HCT116 (cell line): ENCODE measurements around the gene TPSD1. TPM values are rescaled to one million over a fixed set of nuclear protein-coding genes. Genes with fewer than 3 reads are reported as not detected.

Experiments
- ATAC-seq: fragments of 200-7000 bp; cut with Tn5 transposase; 2 replicates; pipeline ENCODE4 v1.9.1; 2020; ENCODE audit warnings: mild to moderate bottlenecking, moderate library complexity
- BruUV-seq: library from RNA; stranded (reverse); fragments of 400-500 nt; replicated peaks from 2 replicates; lab custom pipeline; 2021; lab: Mats Ljungman, UMichigan
- CTCF ChIA-PET: fragments of 300-600 bp; sonication (Branson Sonifier 250); formaldehyde crosslinking; loops from one replicate; lab custom pipeline; 2021; ENCODE audit warnings: antibody characterized with exemption; lab: Charles Lee
- POLR2A ChIA-PET: fragments of 300-600, 350-600 bp; sonication (Branson Sonifier 250); formaldehyde crosslinking; loops from one replicate; lab custom pipeline; 2021; ENCODE audit warnings: antibody characterized with exemption; lab: Charles Lee
- RAD21 ChIA-PET, 2 experiments: fragments of 300-600 bp; sonication (Branson Sonifier 250); formaldehyde crosslinking; loops; one replicate each; lab custom pipeline; 2023; ENCODE audit warnings: low total read pairs in 2 of 2; ENCODE audit not compliant: uncharacterized antibody in 2 of 2, unreplicated experiment in 2 of 2, low non-redundant PET in 1 of 2; lab: Charles Lee
- DNase-seq: peaks from one replicate; pipeline ENCODE4 v3.0.0-alpha.2; 2010; ENCODE audit warnings: low read depth, low spot score
- H2AFZ ChIP-seq: fragments of 200-600 bp; shearing (Covaris generic), sonication (generic); 2 replicates; pipeline ENCODE4 v1.6.1; 2017; ENCODE audit warnings: low read depth, mixed run types, mixed read lengths, antibody characterized with exemption, low read length; ENCODE audit not compliant: poor library complexity, severe bottlenecking
- H3K27ac ChIP-seq: 2 replicates; pipeline ENCODE4 v1.5.1; 2012; ENCODE audit warnings: low read depth, low read length
- H3K27me3 ChIP-seq: fragments of 200-600 bp; sonication (generic); 2 replicates; pipeline ENCODE4 v1.6.1; 2016; ENCODE audit warnings: mixed run types, low read length, mixed read lengths; ENCODE audit not compliant: insufficient read depth
- H3K36me3 ChIP-seq, 2 experiments: fragments of 200-500 bp in 1 of 2; fragments of 200-600 bp in 1 of 2; sonication (Bioruptor generic) in 1 of 2; sonication (generic) in 1 of 2; 2 replicates each; pipeline versions ENCODE4 v1.5.1 to v1.6.1; 2014 to 2016; ENCODE audit warnings: low read length in 2 of 2, inconsistent platforms in 1 of 2, mixed read lengths in 1 of 2, mixed run types in 1 of 2; ENCODE audit not compliant: insufficient read depth in 2 of 2, control insufficient read depth in 1 of 2
- H3K4me1 ChIP-seq, 2 experiments: fragments of 200-600 bp in 1 of 2; sonication (generic) in 1 of 2; 2 replicates each; pipeline versions ENCODE4 v1.5.1 to v1.6.1; 2012 to 2017; ENCODE audit warnings: low read length in 2 of 2, inconsistent platforms in 1 of 2, mild to moderate bottlenecking in 1 of 2, mixed read lengths in 1 of 2, mixed run types in 1 of 2, moderate library complexity in 1 of 2; ENCODE audit not compliant: insufficient read depth in 2 of 2, control insufficient read depth in 1 of 2
- H3K4me2 ChIP-seq: fragments of 200-600 bp; sonication (generic); 2 replicates; pipeline ENCODE4 v1.6.1; 2017; ENCODE audit warnings: mixed run types, low read length, mixed read lengths
- H3K4me3 ChIP-seq, 2 experiments: fragments of 200-600 bp in 1 of 2; sonication (generic) in 1 of 2; replicated peaks in 1 of 2; 2 replicates each; pipeline ENCODE4 v1.5.1; 2011 to 2016; ENCODE audit warnings: low read length in 2 of 2, control low read depth in 1 of 2, low read depth in 1 of 2, mild to moderate bottlenecking in 1 of 2, mixed read lengths in 1 of 2, mixed run types in 1 of 2
- H3K79me2 ChIP-seq: fragments of 200-600 bp; sonication (generic); 2 replicates; pipeline ENCODE4 v1.6.1; 2017; ENCODE audit warnings: mild to moderate bottlenecking, mixed run types, low read length, moderate library complexity, mixed read lengths; ENCODE audit not compliant: insufficient read depth
- H3K9ac ChIP-seq: fragments of 200-600 bp; sonication (generic); 2 replicates; pipeline ENCODE4 v1.6.1; 2016; ENCODE audit warnings: low read length, mixed read lengths
- H3K9me2 ChIP-seq: fragments of 200-600 bp; sonication (generic), shearing (Covaris generic); 2 replicates; pipeline ENCODE4 v1.6.1; 2017; ENCODE audit warnings: mixed run types, mild to moderate bottlenecking, moderate library complexity; ENCODE audit not compliant: insufficient read depth
- H3K9me3 ChIP-seq, 2 experiments: fragments of 200-500 bp in 1 of 2; fragments of 200-600 bp in 1 of 2; sonication (Bioruptor generic) in 1 of 2; sonication (generic) in 1 of 2; 2 replicates each; pipeline ENCODE4 v1.6.1; 2014 to 2017; ENCODE audit warnings: low read length in 2 of 2, mixed read lengths in 2 of 2, inconsistent platforms in 1 of 2, low read depth in 1 of 2, mild to moderate bottlenecking in 1 of 2, mixed run types in 1 of 2, moderate library complexity in 1 of 2; ENCODE audit not compliant: control insufficient read depth in 1 of 2, insufficient read depth in 1 of 2
- H4K20me1 ChIP-seq: fragments of 200-600 bp; sonication (generic), shearing (Covaris generic); 2 replicates; pipeline ENCODE4 v1.6.1; 2017; ENCODE audit warnings: mixed run types, mild to moderate bottlenecking, moderate library complexity; ENCODE audit not compliant: insufficient read depth
- CTCF ChIP-seq, 3 experiments: fragments of 200-600 bp in 1 of 3; sonication (generic) in 1 of 3; IDR thresholded peaks in 2 of 3; conservative IDR thresholded peaks in 1 of 3; 2 replicates each; pipeline ENCODE4 v1.5.1; 2012 to 2017; ENCODE audit warnings: low read depth in 2 of 3, low read length in 2 of 3, antibody characterized with exemption in 1 of 3, borderline replicate concordance in 1 of 3, control low read depth in 1 of 3, mild to moderate bottlenecking in 1 of 3, mixed read lengths in 1 of 3, mixed run types in 1 of 3, moderate library complexity in 1 of 3; ENCODE audit not compliant: insufficient read depth in 1 of 3
- EZH2 ChIP-seq: fragments of 200-600 bp; sonication (generic); IDR thresholded peaks from 2 replicates; pipeline ENCODE4 v1.6.1; 2017; ENCODE audit warnings: antibody characterized with exemption, mixed run types
- EZH2phosphoT487 ChIP-seq: fragments of 200-600 bp; IDR thresholded peaks from 2 replicates; pipeline ENCODE4 v1.6.1; 2018; ENCODE audit warnings: antibody characterized with exemption, borderline replicate concordance
- FOSL1 ChIP-seq: IDR thresholded peaks from 2 replicates; pipeline ENCODE4 v1.6.1; 2012; ENCODE audit warnings: low read depth
- POLR2A ChIP-seq: IDR thresholded peaks from 2 replicates; pipeline ENCODE4 v1.7.0; 2011; ENCODE audit warnings: borderline replicate concordance; ENCODE audit not compliant: insufficient read depth, insufficient read length; ENCODE audit errors: extremely low read depth
- SRF ChIP-seq: IDR thresholded peaks from 2 replicates; pipeline ENCODE4 v1.6.1; 2012; ENCODE audit warnings: low read depth
- ZBTB33 ChIP-seq: IDR thresholded peaks from 2 replicates; pipeline ENCODE4 v1.6.1; 2011; ENCODE audit warnings: mild to moderate bottlenecking, low read length, moderate library complexity; ENCODE audit not compliant: insufficient replicate concordance; ENCODE audit errors: extremely low read depth
- intact Hi-C: fragments of 100-400 bp; cut with micrococcal nuclease; formaldehyde crosslinking; loops from 2 replicates; pipeline ENCODE4 v1.10.0; 2022
- total RNA-seq: library from RNA; stranded (reverse); gene quantifications from one replicate; pipeline ENCODE4 v1.2.1, GENCODE V29; 2021; ENCODE audit not compliant: unreplicated experiment
- TF ChIP-seq, protein P1 (sequence below): IDR thresholded peaks from 2 replicates; pipeline ENCODE4 v1.6.1; 2012

The TPSD1 gene
- total RNA-seq, 1 experiment from 2014 or later: not detected

GRCh38 chr16:1260101-1260680 lies 4.3 kb downstream of the TPSD1 start:
- Histone ChIP-seq H3K4me3 (no peak overlapping the region), H2AFZ (no peak overlapping the region), H3K79me2 (no peaks in the 10 kb centered on the region), H4K20me1 (no peaks in the 10 kb centered on the region), H3K9me2 (no peaks in the 10 kb centered on the region), H3K27me3 (peaks cover 4% of the 10 kb centered on the region; the same call in 1 of the 2 replicates), H3K36me3 (no peaks in the 10 kb centered on the region), H3K9ac (no peak overlapping the region), H3K4me2 (no peak overlapping the region), H3K27ac (no peak overlapping the region), H3K9me3 (no peaks in the 10 kb centered on the region; a peak in 1 of 4 replicates), H3K4me1 (peaks cover 4 to 13% of the 10 kb centered on the region in 2 experiments; a peak in 3 of 4 replicates)
- POLR2A ChIA-PET: no interaction called here
- no peak for TF ChIP-seq POLR2A
- RAD21 ChIA-PET: no interaction called here
- no peak for ATAC-seq
- DNase-seq: no peak
- BruUV-seq: no TSS peak
- CTCF ChIA-PET: no interaction called here
- intact Hi-C loops: no loop called here

DNA sequence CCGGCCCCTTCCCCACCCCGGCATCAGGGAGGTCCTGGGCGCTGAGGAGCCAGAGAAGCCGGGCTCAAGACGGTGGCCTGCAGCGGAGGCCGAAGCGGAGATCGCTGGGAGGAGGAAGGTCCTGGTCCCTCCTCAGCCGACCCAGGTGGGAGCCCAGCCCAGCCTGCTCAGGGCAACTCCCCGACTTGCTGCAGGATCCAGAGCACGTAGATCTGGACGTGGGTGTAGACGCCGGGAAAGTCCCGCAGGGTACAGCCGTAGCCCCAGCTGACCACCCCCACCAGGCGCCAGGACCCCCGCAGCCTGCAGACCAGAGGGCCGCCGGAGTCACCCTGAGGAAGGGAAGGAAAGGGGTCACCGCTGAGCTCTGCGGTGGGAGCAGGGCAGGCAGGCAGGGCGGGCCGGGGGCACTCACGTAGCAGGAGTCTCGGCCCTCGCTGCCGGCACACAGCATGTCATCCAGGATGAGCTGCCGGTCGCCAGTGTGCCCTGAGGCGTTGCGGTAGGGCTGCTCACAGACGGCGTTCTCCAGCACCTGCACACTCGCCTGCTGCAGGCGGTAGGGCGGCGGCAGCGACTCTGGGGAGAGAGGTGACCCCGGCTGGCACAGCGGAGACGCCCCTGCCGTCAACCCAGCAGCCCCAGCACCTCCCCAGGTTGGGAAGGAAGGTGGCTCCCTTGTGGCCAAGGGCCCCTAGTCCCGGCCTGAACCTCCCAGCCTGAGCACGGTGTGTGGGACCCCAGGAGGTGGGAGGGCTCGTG lies 5.4 kb downstream of the TPSD1 start:
- no peak overlapping the region for H3K9ac ChIP-seq
- intact Hi-C loops: no loop called here
- no peak overlapping the region for H3K27ac ChIP-seq
- no peak for TF ChIP-seq CTCF (IDR thresholded peaks at IDR 0.05 in 2 of 3, conservative IDR thresholded peaks at IDR 0.05 in 1 of 3; ENCODE audit: borderline replicate concordance in 1 of 3, insufficient read depth in 1 of 3, low read depth in 2 of 3, low read length in 2 of 3)
- no peak for TF ChIP-seq SRF
- TF ChIP-seq, protein P1, sequence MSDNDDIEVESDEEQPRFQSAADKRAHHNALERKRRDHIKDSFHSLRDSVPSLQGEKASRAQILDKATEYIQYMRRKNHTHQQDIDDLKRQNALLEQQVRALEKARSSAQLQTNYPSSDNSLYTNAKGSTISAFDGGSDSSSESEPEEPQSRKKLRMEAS: no peak
- TF ChIP-seq EZH2phosphoT487: no peak
- no peak for TF ChIP-seq EZH2
- TF ChIP-seq FOSL1: no peak
- no peak for TF ChIP-seq ZBTB33
- no peaks in the 10 kb centered on the region for H3K79me2 ChIP-seq
- RAD21 ChIA-PET: no interaction called here
- H4K20me1 ChIP-seq: no peaks in the 10 kb centered on the region
- POLR2A ChIA-PET: no interaction called here
- peaks cover 4 to 13% of the 10 kb centered on the region in 2 experiments; a peak in 3 of 4 replicates for H3K4me1 ChIP-seq
- no peaks in the 10 kb centered on the region for H3K9me2 ChIP-seq
- H3K9me3 ChIP-seq: no peaks in the 10 kb centered on the region; a peak in 1 of 4 replicates
- no peak overlapping the region for H3K4me2 ChIP-seq
- no peak overlapping the region for H3K4me3 ChIP-seq
- no peak for ATAC-seq
- CTCF ChIA-PET: no interaction called here
- no peak for DNase-seq
- H3K27me3 ChIP-seq: peaks cover 4% of the 10 kb centered on the region; the same call in 1 of the 2 replicates
- no TSS peak for BruUV-seq
- H2AFZ ChIP-seq: no peak overlapping the region
- H3K36me3 ChIP-seq: no peaks in the 10 kb centered on the region
